SK-N-SH (cell line): Measurements from ENCODE around the gene TBX21. TPM values are rescaled to one million over a fixed set of nuclear protein-coding genes. Genes with fewer than 3 reads are reported as not detected.

Experiments used
- CTCF ChIA-PET: fragments of 300-600, 350-600 bp; formaldehyde crosslinking; extraction: SDS; loops from one replicate; lab custom pipeline; 2021; lab: Yijun Ruan, JAX
- POLR2A ChIA-PET: fragments of 350-600 bp; sonication (Branson Sonifier 250); formaldehyde crosslinking; extraction: SDS; loops from one replicate; lab custom pipeline; 2020; ENCODE audit warnings: antibody characterized with exemption, inconsistent platforms; lab: Yijun Ruan, JAX
- DNase-seq: peaks from one replicate; pipeline ENCODE4 v3.0.0; 2012
- H2AFZ ChIP-seq: fragments of 200-600 bp; sonication (generic); 2 replicates; pipeline ENCODE4 v1.8.1; 2016; ENCODE audit warnings: antibody characterized with exemption, mild to moderate bottlenecking, low read depth
- H3F3A ChIP-seq: fragments of 200-600 bp; sonication (generic); replicated peaks from 2 replicates; pipeline ENCODE3; 2016; ENCODE audit warnings: antibody characterized with exemption, mild to moderate bottlenecking; ENCODE audit not compliant: insufficient read depth
- H3K27ac ChIP-seq, 2 experiments: fragments of 200-500 bp in 1 of 2; fragments of 200-600 bp in 1 of 2; sonication (Bioruptor generic) in 1 of 2; sonication (generic), shearing (Covaris generic) in 1 of 2; 2 replicates each; pipeline versions ENCODE4 v1.5.1 to v1.6.1; 2014 to 2016; ENCODE audit warnings: low read depth in 2 of 2, inconsistent platforms in 1 of 2, low read length in 1 of 2, mild to moderate bottlenecking in 1 of 2, mixed read lengths in 1 of 2
- H3K27me3 ChIP-seq: fragments of 200-600 bp; sonication (generic), shearing (Covaris generic); 2 replicates; pipeline ENCODE4 v1.6.1; 2016; ENCODE audit warnings: mixed run types; ENCODE audit not compliant: insufficient read depth
- H3K36me3 ChIP-seq, 2 experiments: fragments of 200-500 bp in 1 of 2; fragments of 200-600 bp in 1 of 2; sonication (Bioruptor generic) in 1 of 2; sonication (generic) in 1 of 2; replicated peaks in 1 of 2; 2 replicates each; pipeline versions ENCODE3 to v1.5.1; 2014 to 2016; ENCODE audit warnings: low read length in 1 of 2, mild to moderate bottlenecking in 1 of 2; ENCODE audit not compliant: insufficient read depth in 2 of 2, control insufficient read depth in 1 of 2
- H3K4me1 ChIP-seq, 2 experiments: fragments of 200-500 bp in 1 of 2; fragments of 200-600 bp in 1 of 2; sonication (Bioruptor generic) in 1 of 2; sonication (generic), shearing (Covaris generic) in 1 of 2; 2 replicates each; pipeline versions ENCODE4 v1.5.1 to v1.6.1; 2014 to 2016; ENCODE audit warnings: low read depth in 1 of 2, low read length in 1 of 2, mixed run types in 1 of 2; ENCODE audit not compliant: insufficient read depth in 2 of 2, control insufficient read depth in 1 of 2
- H3K4me2 ChIP-seq: fragments of 200-600 bp; sonication (generic), shearing (Covaris generic); 2 replicates; pipeline ENCODE4 v1.6.1; 2017; ENCODE audit warnings: mixed run types
- H3K4me3 ChIP-seq, 2 experiments: fragments of 200-500 bp in 1 of 2; fragments of 200-600 bp in 1 of 2; sonication (Bioruptor generic) in 1 of 2; sonication (generic), shearing (Covaris generic) in 1 of 2; 2 replicates each; pipeline versions ENCODE4 v1.5.1 to v1.8.1; 2014 to 2016; ENCODE audit warnings: low read depth in 2 of 2, inconsistent platforms in 1 of 2, low read length in 1 of 2, mild to moderate bottlenecking in 1 of 2, mixed read lengths in 1 of 2, moderate library complexity in 1 of 2
- H3K79me2 ChIP-seq: fragments of 200-600 bp; sonication (generic); 2 replicates; pipeline ENCODE4 v1.8.1; 2017; ENCODE audit warnings: mild to moderate bottlenecking; ENCODE audit not compliant: insufficient read depth
- H3K9ac ChIP-seq: fragments of 200-600 bp; sonication (generic); 2 replicates; pipeline ENCODE4 v1.6.1; 2017; ENCODE audit warnings: mixed run types
- H3K9me2 ChIP-seq: fragments of 200-600 bp; sonication (generic); 2 replicates; pipeline ENCODE4 v1.6.1; 2017; ENCODE audit warnings: mixed run types
- H3K9me3 ChIP-seq: fragments of 200-600 bp; sonication (generic); 2 replicates; pipeline ENCODE4 v1.6.1; 2017; ENCODE audit warnings: mixed run types, mild to moderate bottlenecking, moderate library complexity
- H4K20me1 ChIP-seq: fragments of 200-600 bp; sonication (generic); 2 replicates; pipeline ENCODE4 v1.6.1; 2017; ENCODE audit warnings: mild to moderate bottlenecking, mixed run types; ENCODE audit not compliant: insufficient read depth
- FOXJ3 ChIP-seq: sonication (generic); formaldehyde crosslinking; IDR thresholded peaks from 2 replicates; pipeline ENCODE4 v1.5.1; 2020; ENCODE audit warnings: mild to moderate bottlenecking, missing genetic modification reagents
- MXI1 ChIP-seq: IDR thresholded peaks from 2 replicates; pipeline ENCODE4 v1.6.1; 2012; ENCODE audit warnings: mild to moderate bottlenecking, low read depth, low read length, improper control_type of control experiment
- NFIC ChIP-seq: IDR thresholded peaks from 2 replicates; pipeline ENCODE4 v1.4.0; 2012; ENCODE audit warnings: borderline replicate concordance
- RAD21 ChIP-seq: IDR thresholded peaks from 2 replicates; pipeline ENCODE4 v1.6.1; 2012; ENCODE audit warnings: mild to moderate bottlenecking, low read length
- RFX5 ChIP-seq: IDR thresholded peaks from 2 replicates; pipeline ENCODE4 v1.6.1; 2012; ENCODE audit warnings: mild to moderate bottlenecking, improper control_type of control experiment, low read length
- SMC3 ChIP-seq: IDR thresholded peaks from 2 replicates; pipeline ENCODE4 v1.6.1; 2012; ENCODE audit warnings: low read depth, low read length, improper control_type of control experiment
- TEAD4 ChIP-seq: IDR thresholded peaks from 2 replicates; pipeline ENCODE4 v1.4.0; 2012; ENCODE audit warnings: mild to moderate bottlenecking, borderline replicate concordance; ENCODE audit not compliant: insufficient read depth
- YY1 ChIP-seq: IDR thresholded peaks from 2 replicates; pipeline ENCODE4 v1.4.0; 2012; ENCODE audit warnings: low read depth, mild to moderate bottlenecking
- WGBS: methylation state at CpG from one replicate; pipeline ENCODE4 v1.1.6; 2017; ENCODE audit warnings: low lambda C conversion rate; 5-methylcytosine and 5-hydroxymethylcytosine counted together
- polyA plus RNA-seq, 3 experiments: library from polyadenylated mRNA; depleted of rRNA; stranded (reverse); fragments of >200 nt; gene quantifications; 2 replicates each; pipeline ENCODE4 v1.2.3, GENCODE V29; 2012
- TF ChIP-seq, protein P1 (sequence below): IDR thresholded peaks from 2 replicates; pipeline ENCODE4 v1.4.0; 2012; ENCODE audit warnings: low read depth
- TF ChIP-seq, protein P2 (sequence below): fragments of 200-600 bp; sonication (generic); IDR thresholded peaks from 2 replicates; pipeline ENCODE4 v1.6.1; 2017; ENCODE audit warnings: antibody characterized with exemption, mild to moderate bottlenecking, moderate library complexity
- TF ChIP-seq, protein P3 (sequence below): fragments of 150-350 bp; IDR thresholded peaks from 2 replicates; pipeline ENCODE4 v1.6.1; 2016; ENCODE audit warnings: mild to moderate bottlenecking, low read depth, low read length
- TF ChIP-seq, protein P4 (sequence below): IDR thresholded peaks from 2 replicates; pipeline ENCODE4; 2012

Gene TBX21
- polyA plus RNA-seq, 1 of the 3 experiments (the other 2 are of a cell fraction) = not detected

DNA sequence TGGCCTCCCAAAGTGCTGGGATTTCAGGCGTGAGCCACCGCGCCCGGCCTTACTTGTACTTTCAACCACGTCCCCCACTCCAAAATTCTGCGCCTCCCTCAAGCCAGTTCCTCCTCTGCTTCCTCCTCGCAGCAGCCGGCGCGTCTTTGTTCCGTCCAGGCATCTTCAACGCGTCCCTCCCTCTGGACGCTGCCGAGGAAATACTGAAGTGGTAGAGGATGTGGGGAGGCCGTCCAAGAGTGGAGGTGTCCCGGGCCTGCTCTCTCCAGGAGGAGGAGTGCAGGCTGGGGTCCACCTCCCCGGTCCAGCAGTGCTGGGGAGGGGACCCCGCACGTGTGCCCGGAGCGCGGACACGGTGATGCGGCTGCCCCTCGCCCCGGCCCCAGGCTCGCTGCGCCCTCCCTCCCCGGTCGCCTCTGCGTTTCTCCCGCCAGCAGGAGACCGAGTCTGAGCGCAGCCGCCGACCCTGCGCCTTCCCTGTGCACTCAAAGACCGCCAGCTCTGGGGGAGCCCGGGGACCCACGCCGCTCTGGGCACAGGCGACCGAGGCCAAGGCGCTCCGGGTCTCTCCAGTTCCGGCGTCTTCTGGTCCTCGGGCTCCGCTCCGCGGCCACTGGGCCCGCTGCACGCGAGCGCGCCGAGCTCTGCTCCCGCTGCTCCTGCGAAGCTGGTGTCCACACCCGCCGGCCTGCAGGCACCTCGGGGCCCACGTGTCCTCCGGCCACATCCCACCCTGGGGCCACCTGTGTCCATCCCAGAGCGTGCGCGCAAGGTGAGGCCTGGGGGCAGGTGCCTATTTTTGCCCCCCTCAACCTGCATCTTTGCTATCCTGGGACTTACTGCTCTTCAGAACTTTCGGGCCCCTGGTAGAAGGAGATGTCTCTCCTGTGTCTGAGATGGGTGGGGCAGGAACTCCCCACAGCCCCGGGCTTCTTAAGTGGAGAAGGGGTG lies 56.9 kb downstream of the TBX21 start:
- CTCF ChIA-PET = interaction anchor here (0.5 to 2.7 kb wide), 45 partner anchors 9 to 187 kb away, joined by 3 to 38 read pairs (median 5); partner anchors contain the start of genes OSBPL7 and TBKBP1
- DNase-seq = peak; percentile 96
- H3K27me3 ChIP-seq = peaks cover 73% of the 10 kb centered on the region

DNA sequence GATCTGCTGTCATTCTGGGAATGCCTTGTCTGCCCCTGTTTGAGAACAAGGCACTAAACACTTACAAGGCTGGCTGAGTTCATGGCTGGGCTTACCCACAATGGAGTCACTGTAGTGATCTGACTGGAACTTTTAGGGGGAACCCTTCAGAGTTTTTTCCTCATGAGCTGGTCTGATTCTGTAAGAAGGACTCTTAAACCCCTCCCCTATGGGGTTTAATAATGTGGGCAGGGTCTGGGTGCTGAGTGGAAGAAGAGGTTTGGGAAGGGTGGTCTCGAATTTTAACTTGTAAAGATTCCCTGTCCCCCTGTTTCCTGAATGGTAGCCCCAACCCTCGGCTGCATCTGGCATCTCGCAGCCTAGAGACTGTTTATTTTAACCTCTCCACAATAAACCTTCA lies 58.0 kb downstream of the TBX21 start:
- ChIA-PET POLR2A (no interaction called here), CTCF (interaction anchor here (1.2 to 2.7 kb wide), 5 partner anchors 12 to 93 kb away, joined by 7 to 38 read pairs (median 12); partner anchors contain the start of gene OSBPL7)
- H3K9me2 ChIP-seq = no peaks in the 10 kb centered on the region

More for the DNA sequence above, 56.9 kb downstream of the TBX21 start:
- no peaks in the 10 kb centered on the region for H3K9me3 ChIP-seq
- no peaks in the 10 kb centered on the region for H3K9me2 ChIP-seq
- H3K4me3 ChIP-seq = peak overlapping the region; percentile 43 to 48
- no peaks in the 10 kb centered on the region for H4K20me1 ChIP-seq
- H3K4me1 ChIP-seq = peaks cover 0 to 5% of the 10 kb centered on the region in 2 experiments; a peak in 1 of 4 replicates
- no peaks in the 10 kb centered on the region for H3K36me3 ChIP-seq
- peak overlapping the region; percentile 58; the same call in 1 of the 2 replicates for H2AFZ ChIP-seq
- TF ChIP-seq, protein P1, sequence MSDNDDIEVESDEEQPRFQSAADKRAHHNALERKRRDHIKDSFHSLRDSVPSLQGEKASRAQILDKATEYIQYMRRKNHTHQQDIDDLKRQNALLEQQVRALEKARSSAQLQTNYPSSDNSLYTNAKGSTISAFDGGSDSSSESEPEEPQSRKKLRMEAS = peak; percentile 27; the same call in 1 of the 2 replicates
- TF ChIP-seq MXI1 = peak; percentile 72; the same call in 1 of the 2 replicates
- peak; percentile 81 for TF ChIP-seq RAD21
- peak; percentile 63 for TF ChIP-seq SMC3
- TF ChIP-seq, protein P2, sequence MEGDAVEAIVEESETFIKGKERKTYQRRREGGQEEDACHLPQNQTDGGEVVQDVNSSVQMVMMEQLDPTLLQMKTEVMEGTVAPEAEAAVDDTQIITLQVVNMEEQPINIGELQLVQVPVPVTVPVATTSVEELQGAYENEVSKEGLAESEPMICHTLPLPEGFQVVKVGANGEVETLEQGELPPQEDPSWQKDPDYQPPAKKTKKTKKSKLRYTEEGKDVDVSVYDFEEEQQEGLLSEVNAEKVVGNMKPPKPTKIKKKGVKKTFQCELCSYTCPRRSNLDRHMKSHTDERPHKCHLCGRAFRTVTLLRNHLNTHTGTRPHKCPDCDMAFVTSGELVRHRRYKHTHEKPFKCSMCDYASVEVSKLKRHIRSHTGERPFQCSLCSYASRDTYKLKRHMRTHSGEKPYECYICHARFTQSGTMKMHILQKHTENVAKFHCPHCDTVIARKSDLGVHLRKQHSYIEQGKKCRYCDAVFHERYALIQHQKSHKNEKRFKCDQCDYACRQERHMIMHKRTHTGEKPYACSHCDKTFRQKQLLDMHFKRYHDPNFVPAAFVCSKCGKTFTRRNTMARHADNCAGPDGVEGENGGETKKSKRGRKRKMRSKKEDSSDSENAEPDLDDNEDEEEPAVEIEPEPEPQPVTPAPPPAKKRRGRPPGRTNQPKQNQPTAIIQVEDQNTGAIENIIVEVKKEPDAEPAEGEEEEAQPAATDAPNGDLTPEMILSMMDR = peak; percentile 62
- TF ChIP-seq RFX5 = no peak
- 0 out of 4 replicates have a peak overlapping the region, but pooled peaks of 1 of the 2 experiments have one; percentile 2 for H3K27ac ChIP-seq
- 4% methylated on average over 25 of the region's 70 CpGs for WGBS
- H3K4me2 ChIP-seq = peak overlapping the region; percentile 86
- POLR2A ChIA-PET = interaction anchor here (0.6 to 1.1 kb wide), 3 partner anchors 9 to 57 kb away, joined by 3 read pairs; partner anchors contain the start of gene TBX21
- H3K79me2 ChIP-seq = no peaks in the 10 kb centered on the region
- no peak overlapping the region for H3K9ac ChIP-seq
- no peaks in the 10 kb centered on the region for H3F3A ChIP-seq

More for the DNA sequence above, 58.0 kb downstream of the TBX21 start:
- no peak for DNase-seq
- Histone ChIP-seq H3K36me3 (no peaks in the 10 kb centered on the region), H3K9ac (no peak overlapping the region), H2AFZ (no peak overlapping the region), H4K20me1 (no peaks in the 10 kb centered on the region), H3K79me2 (no peaks in the 10 kb centered on the region), H3K27me3 (peaks cover 84% of the 10 kb centered on the region), H3K4me2 (no peak overlapping the region), H3K27ac (no peak overlapping the region), H3F3A (no peaks in the 10 kb centered on the region), H3K9me3 (no peaks in the 10 kb centered on the region)
- WGBS = 39% methylated on average over 3 of the region's 3 CpGs
- TF ChIP-seq FOXJ3 (CRISPR knock-in tag) (no peak), MXI1 (no peak), SMC3 (no peak), YY1 (no peak), RFX5 (no peak), TEAD4 (no peak), NFIC (no peak)
- TF ChIP-seq, protein P3, sequence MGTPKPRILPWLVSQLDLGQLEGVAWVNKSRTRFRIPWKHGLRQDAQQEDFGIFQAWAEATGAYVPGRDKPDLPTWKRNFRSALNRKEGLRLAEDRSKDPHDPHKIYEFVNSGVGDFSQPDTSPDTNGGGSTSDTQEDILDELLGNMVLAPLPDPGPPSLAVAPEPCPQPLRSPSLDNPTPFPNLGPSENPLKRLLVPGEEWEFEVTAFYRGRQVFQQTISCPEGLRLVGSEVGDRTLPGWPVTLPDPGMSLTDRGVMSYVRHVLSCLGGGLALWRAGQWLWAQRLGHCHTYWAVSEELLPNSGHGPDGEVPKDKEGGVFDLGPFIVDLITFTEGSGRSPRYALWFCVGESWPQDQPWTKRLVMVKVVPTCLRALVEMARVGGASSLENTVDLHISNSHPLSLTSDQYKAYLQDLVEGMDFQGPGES = no peak
- TF ChIP-seq, protein P4, sequence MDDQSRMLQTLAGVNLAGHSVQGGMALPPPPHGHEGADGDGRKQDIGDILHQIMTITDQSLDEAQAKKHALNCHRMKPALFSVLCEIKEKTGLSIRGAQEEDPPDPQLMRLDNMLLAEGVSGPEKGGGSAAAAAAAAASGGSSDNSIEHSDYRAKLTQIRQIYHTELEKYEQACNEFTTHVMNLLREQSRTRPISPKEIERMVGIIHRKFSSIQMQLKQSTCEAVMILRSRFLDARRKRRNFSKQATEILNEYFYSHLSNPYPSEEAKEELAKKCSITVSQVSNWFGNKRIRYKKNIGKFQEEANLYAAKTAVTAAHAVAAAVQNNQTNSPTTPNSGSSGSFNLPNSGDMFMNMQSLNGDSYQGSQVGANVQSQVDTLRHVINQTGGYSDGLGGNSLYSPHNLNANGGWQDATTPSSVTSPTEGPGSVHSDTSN = no peak
- TF ChIP-seq, all 33 proteins: peak for 0
- Histone ChIP-seq H3K4me3 (no peak overlapping the region), H3K4me1 (peaks cover 0 to 5% of the 10 kb centered on the region in 2 experiments; a peak in 1 of 4 replicates)
